Fibroblast of pulmonary artery (primary cell): ENCODE data around the gene FBLN7.
A peak's percentile ranks its signal among the peaks of the same experiment; 100 is the strongest.
"Not testable (repeated sequence)": the region's sequence is repeated elsewhere in the genome, so short reads cannot be mapped to it uniquely, and the experiment has no call there.

Experiments
- DNase-seq: peaks from one replicate; pipeline ENCODE4 v3.0.0-alpha.2; 2010; ENCODE audit warnings: low read depth
- H3K4me3 ChIP-seq: replicated peaks from 2 replicates; pipeline ENCODE4 v1.5.1; 2011; ENCODE audit warnings: low read depth, mild to moderate bottlenecking, control low read depth, low read length, moderate library complexity
- TF ChIP-seq, protein P1 (sequence below): IDR thresholded peaks from 2 replicates; pipeline ENCODE4 v1.5.1; 2011; ENCODE audit warnings: mild to moderate bottlenecking, control low read depth, low read length, inconsistent platforms; ENCODE audit errors: missing control alignments

The FBLN7 gene

GRCh38 chr2:112133344-112133743, 4.8 kb upstream of the FBLN7 start:
- TF ChIP-seq, protein P1, sequence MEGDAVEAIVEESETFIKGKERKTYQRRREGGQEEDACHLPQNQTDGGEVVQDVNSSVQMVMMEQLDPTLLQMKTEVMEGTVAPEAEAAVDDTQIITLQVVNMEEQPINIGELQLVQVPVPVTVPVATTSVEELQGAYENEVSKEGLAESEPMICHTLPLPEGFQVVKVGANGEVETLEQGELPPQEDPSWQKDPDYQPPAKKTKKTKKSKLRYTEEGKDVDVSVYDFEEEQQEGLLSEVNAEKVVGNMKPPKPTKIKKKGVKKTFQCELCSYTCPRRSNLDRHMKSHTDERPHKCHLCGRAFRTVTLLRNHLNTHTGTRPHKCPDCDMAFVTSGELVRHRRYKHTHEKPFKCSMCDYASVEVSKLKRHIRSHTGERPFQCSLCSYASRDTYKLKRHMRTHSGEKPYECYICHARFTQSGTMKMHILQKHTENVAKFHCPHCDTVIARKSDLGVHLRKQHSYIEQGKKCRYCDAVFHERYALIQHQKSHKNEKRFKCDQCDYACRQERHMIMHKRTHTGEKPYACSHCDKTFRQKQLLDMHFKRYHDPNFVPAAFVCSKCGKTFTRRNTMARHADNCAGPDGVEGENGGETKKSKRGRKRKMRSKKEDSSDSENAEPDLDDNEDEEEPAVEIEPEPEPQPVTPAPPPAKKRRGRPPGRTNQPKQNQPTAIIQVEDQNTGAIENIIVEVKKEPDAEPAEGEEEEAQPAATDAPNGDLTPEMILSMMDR = no peak
- no peak overlapping the region for H3K4me3 ChIP-seq
- no peak for DNase-seq

- no peak for DNase-seq
- TF ChIP-seq, protein P1 = no peak
Measured at GRCh38 chr2:112134120-112134519, 4.1 kb upstream of the FBLN7 start.

DNA sequence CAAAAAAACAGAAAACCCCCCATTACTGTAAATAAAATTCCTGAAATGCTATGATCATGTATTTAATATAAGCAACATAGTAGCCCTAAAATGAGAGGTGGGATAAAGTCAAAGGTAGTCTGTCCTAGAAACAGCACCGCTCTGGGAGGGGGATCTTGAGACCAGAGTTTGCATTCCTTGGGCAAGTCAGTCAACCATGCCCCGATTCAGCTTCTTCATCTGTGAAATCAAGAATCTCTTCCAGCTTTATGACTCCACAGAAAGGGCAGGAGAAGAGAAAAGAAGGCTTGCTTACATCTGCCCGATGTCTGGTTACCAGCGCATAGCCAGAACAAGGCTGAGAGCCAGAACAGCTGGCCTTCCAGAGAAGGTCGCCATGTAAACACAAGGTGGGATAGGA, 2.1 kb upstream of the FBLN7 start:
- DNase-seq = no peak
- H3K4me3 ChIP-seq = no peak overlapping the region
- TF ChIP-seq, protein P1 = no peak

More at GRCh38 chr2:112134120-112134519, 4.1 kb upstream of the FBLN7 start:
- no peak overlapping the region for H3K4me3 ChIP-seq

DNA sequence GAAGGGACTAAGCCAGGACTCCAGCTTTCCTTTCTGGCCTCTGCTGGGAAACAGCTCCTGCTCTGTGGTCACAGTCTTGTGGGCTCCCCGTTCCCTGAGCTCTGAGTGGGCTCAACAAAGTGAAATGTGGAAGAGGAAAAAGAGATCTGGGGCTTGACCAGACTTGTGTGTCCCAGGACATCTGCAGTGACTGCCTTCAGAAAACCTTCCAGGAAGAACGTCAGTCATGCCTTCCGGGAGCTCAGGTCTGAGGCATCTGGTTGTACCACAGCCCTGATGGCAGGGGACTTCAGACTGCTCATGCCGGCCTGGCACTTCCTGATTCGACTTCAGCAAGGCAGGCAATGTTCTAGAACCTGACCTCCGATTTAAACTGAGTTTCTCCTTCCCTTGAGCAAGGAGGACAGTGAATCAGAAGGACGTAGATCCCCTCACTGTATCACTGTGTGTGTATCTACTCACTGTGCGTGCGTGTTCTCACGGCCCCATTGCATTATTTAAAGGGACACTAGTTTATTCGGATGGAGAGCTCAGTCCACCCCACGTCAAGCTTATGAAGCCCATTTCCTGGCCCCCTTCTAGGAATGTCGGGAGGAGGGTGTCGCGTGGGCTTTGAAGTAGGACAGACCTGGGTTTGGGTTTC, 548 bp upstream of the FBLN7 start:
- no peak for DNase-seq
- TF ChIP-seq, protein P1 = no peak
- H3K4me3 ChIP-seq = peak overlapping the region; percentile 57

GRCh38 chr2:112139033-112139614, 939 bp downstream of the FBLN7 start:
- DNase-seq = not testable (repeated sequence)
- H3K4me3 ChIP-seq = peak overlapping the region; percentile 57

- DNase-seq, H3K4me3 ChIP-seq: not testable (repeated sequence)
Measured at GRCh38 chr2:112139661-112140204, 1.5 kb downstream of the FBLN7 start.

DNA sequence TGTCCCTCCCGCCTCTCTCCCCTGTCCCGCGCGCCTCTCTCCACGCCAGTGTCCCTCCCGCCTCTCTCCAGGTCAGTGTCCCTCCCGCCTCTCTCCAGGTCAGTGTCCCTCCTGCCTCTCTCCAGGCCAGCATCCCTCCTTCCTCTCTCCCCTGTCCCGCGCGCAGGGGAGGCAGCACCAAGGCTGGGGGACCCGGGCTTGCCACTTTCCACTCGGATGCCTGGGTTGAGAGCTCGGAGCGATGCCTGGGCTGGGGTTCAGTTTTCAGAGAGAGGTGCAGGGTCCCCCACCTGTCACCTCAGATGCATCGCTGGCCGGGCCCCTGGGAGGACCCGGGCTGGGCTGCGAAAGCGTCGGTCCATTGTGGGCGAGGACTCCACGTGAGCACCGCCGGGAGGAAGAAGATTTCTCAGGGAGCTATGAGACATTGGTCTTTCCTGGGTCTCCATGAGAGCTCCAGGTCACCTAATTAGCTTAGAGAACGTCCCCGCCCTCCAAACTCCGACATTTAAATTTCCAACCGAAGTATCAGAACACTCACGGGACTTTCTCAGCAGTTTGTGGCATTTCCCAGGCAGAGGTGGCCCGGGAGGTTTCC, 2.1 kb downstream of the FBLN7 start:
- DNase-seq = no peak
- TF ChIP-seq, protein P1 = no peak
- H3K4me3 ChIP-seq = no peak overlapping the region
